ENCODE data around the gene ACTG1. TPM values are rescaled to one million over a fixed set of nuclear protein-coding genes. Genes with fewer than 3 reads are reported as not detected.

The ACTG1 gene
- total and polyA plus RNA-seq, 9 of the 15 experiments (the other 6 are each of a cell fraction or from before 2014, with no cell fraction given) = 224 to 1,775 (median 568) TPM

DNA sequence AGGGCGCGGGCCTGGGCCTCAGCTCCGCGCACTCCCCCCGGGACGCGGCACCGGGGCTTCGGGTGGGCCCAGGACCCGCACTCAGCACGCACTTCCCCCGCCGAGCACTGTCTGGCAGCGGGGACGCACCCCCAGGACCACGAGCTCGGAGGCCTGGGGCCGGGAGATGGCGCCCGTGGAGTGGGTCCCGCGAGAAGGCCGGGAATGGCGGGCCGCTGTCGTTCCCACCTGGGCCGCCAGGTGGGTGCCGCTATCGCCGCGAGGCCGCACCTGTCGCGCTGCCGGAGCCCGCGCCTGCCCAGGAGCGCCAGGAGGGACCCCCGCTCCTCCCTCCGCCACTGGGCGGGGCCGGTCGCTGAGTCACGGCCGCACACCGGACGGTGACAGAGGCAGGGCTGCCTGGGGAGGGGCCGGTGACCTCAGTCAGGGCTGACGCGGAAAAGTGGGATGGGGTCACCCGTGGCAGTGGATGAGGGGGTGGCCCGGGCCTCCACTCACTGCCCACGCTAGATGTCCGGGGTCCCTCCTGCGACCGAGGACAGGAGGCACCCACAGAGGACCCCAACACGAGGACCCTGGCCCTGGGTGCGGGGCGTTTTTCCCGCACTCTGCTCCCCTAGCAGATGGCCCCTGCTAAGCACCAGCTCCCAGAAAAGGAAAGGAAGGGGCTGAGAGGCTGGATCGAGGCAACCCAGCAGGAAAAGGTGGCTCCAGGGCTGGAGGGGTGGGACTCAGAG is 6.9 kb upstream of the ACTG1 start (continued):
- TF ChIP-seq ZBTB26 (CRISPR knock-in tag; IDR thresholded peaks at IDR 0.05) = no peak
- TF ChIP-seq CBX2 (IDR thresholded peaks at IDR 0.05; ENCODE audit: insufficient read depth, low read length, poor library complexity, severe bottlenecking) = no peak
- no peak for TF ChIP-seq PTRF (tag; IDR thresholded peaks at IDR 0.05)
- TF ChIP-seq KDM5B (IDR thresholded peaks at IDR 0.05; ENCODE audit: insufficient replicate concordance, low read depth, low read length) = no peak
- no peak for TF ChIP-seq BRCA1 (IDR thresholded peaks at IDR 0.05)
- no peak for TF ChIP-seq BRCA1 (CRISPR knock-in tag; IDR thresholded peaks at IDR 0.05)
- no peak for TF ChIP-seq PBX2 (CRISPR knock-in tag; IDR thresholded peaks at IDR 0.05; ENCODE audit: low read depth)
- TF ChIP-seq PBX2 (tag; conservative IDR thresholded peaks at IDR 0.05; ENCODE audit: low read depth) = no peak
- TF ChIP-seq ERF (CRISPR knock-in tag; IDR thresholded peaks at IDR 0.05) = peak; percentile 12; the same call in 1 of the 2 replicates
- no peak for TF ChIP-seq RBM22 (IDR thresholded peaks at IDR 0.05; ENCODE audit: low read depth, low read length, poor library complexity, severe bottlenecking)
- TF ChIP-seq MAFK (IDR thresholded peaks at IDR 0.05; ENCODE audit: low read length) = no peak
- peak; percentile 10 to 65 (median 61) for TF ChIP-seq YY1 (IDR thresholded peaks at IDR 0.05; ENCODE audit: borderline replicate concordance in 1 of 3, control insufficient read depth in 1 of 3, extremely low read depth in 1 of 3, insufficient read depth in 3 of 3, insufficient read length in 1 of 3, insufficient replicate concordance in 2 of 3, low read depth in 1 of 3, low read length in 2 of 3)
- peak; percentile 87 for TF ChIP-seq JUND (IDR thresholded peaks at IDR 0.05; ENCODE audit: borderline replicate concordance, low read depth, low read length)
- TF ChIP-seq JUND (tag; IDR thresholded peaks at IDR 0.05; ENCODE audit: borderline replicate concordance, low read depth, low read length) = peak; percentile 81; the same call in 1 of the 3 replicates
- no peak for TF ChIP-seq JUNB (CRISPR knock-in tag; conservative IDR thresholded peaks at IDR 0.05)
- TF ChIP-seq, protein P1, sequence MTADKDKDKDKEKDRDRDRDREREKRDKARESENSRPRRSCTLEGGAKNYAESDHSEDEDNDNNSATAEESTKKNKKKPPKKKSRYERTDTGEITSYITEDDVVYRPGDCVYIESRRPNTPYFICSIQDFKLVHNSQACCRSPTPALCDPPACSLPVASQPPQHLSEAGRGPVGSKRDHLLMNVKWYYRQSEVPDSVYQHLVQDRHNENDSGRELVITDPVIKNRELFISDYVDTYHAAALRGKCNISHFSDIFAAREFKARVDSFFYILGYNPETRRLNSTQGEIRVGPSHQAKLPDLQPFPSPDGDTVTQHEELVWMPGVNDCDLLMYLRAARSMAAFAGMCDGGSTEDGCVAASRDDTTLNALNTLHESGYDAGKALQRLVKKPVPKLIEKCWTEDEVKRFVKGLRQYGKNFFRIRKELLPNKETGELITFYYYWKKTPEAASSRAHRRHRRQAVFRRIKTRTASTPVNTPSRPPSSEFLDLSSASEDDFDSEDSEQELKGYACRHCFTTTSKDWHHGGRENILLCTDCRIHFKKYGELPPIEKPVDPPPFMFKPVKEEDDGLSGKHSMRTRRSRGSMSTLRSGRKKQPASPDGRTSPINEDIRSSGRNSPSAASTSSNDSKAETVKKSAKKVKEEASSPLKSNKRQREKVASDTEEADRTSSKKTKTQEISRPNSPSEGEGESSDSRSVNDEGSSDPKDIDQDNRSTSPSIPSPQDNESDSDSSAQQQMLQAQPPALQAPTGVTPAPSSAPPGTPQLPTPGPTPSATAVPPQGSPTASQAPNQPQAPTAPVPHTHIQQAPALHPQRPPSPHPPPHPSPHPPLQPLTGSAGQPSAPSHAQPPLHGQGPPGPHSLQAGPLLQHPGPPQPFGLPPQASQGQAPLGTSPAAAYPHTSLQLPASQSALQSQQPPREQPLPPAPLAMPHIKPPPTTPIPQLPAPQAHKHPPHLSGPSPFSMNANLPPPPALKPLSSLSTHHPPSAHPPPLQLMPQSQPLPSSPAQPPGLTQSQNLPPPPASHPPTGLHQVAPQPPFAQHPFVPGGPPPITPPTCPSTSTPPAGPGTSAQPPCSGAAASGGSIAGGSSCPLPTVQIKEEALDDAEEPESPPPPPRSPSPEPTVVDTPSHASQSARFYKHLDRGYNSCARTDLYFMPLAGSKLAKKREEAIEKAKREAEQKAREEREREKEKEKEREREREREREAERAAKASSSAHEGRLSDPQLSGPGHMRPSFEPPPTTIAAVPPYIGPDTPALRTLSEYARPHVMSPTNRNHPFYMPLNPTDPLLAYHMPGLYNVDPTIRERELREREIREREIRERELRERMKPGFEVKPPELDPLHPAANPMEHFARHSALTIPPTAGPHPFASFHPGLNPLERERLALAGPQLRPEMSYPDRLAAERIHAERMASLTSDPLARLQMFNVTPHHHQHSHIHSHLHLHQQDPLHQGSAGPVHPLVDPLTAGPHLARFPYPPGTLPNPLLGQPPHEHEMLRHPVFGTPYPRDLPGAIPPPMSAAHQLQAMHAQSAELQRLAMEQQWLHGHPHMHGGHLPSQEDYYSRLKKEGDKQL (CRISPR knock-in tag; IDR thresholded peaks at IDR 0.05; ENCODE audit: borderline replicate concordance) = no peak
- no peak for TF ChIP-seq TAF15 (IDR thresholded peaks at IDR 0.05; ENCODE audit: low read depth, low read length)

Data from K562 (cell line).